Stimulated activated CD4-positive, alpha-beta T cell treated with anti-CD3 and anti-CD28 coated beads, Interleukin-12 subunit alpha, Interleukin-12 subunit beta, amount 100 ng/mL, for 4 hours (primary cell): ENCODE measurements around the gene MYNN.
A peak's percentile ranks its signal among the peaks of the same experiment; 100 is the strongest.
"Not testable (repeated sequence)": the region's sequence is repeated elsewhere in the genome, so short reads cannot be mapped to it uniquely, and the experiment has no call there.

ENCODE experiments used
- DNase-seq: peaks from one replicate; pipeline ENCODE4 v3.0.0-alpha.2; 2020

MYNN gene

GRCh38 chr3:169772897-169773816 lies at the start of gene MYNN:
Gene MYNN (plus strand): TSS chr3:169773396. CDS start chr3:169774296, 900 bp downstream.
- peak; percentile 90 for DNase-seq

- not testable (repeated sequence) for DNase-seq
Measured at GRCh38 chr3:169731857-169732256, 41.3 kb upstream of the MYNN start.

- no peak for DNase-seq
Measured at GRCh38 chr3:169739067-169739466, 34.1 kb upstream of the MYNN start.

- no peak for DNase-seq
Measured at GRCh38 chr3:169744366-169745054, 28.7 kb upstream of the MYNN start.

- no peak for DNase-seq
Measured at GRCh38 chr3:169746924-169747323, 26.3 kb upstream of the MYNN start.

- DNase-seq, result no peak
Measured at GRCh38 chr3:169748670-169749069, 24.5 kb upstream of the MYNN start.

GRCh38 chr3:169750665-169751064 lies 22.5 kb upstream of the MYNN start:
- DNase-seq, result no peak

GRCh38 chr3:169751875-169752274 lies 21.3 kb upstream of the MYNN start:
- DNase-seq, result no peak

- DNase-seq, result no peak
Measured at GRCh38 chr3:169754711-169755110, 18.5 kb upstream of the MYNN start.

- DNase-seq, result no peak
Measured at GRCh38 chr3:169755488-169755887, 17.7 kb upstream of the MYNN start.

GRCh38 chr3:169758359-169758994 lies 14.7 kb upstream of the MYNN start:
- no peak for DNase-seq

- DNase-seq, result no peak
Measured at GRCh38 chr3:169759256-169759655, 13.9 kb upstream of the MYNN start.

GRCh38 chr3:169760479-169760878 lies 12.7 kb upstream of the MYNN start:
- DNase-seq, result no peak

- peak; percentile 59 for DNase-seq
Measured at GRCh38 chr3:169764312-169764881, 8.8 kb upstream of the MYNN start.

- peak; percentile 87 for DNase-seq
Measured at GRCh38 chr3:169764882-169765612, 8.1 kb upstream of the MYNN start, which contains the start of gene TERC. Gene TERC (minus strand): TSS chr3:169765060.

- DNase-seq, result peak; percentile 58
Measured at GRCh38 chr3:169769287-169770181, 3.7 kb upstream of the MYNN start, which contains the start of gene ACTRT3. Gene ACTRT3 (minus strand): TSS chr3:169769561. CDS start chr3:169769520, 41 bp downstream.

GRCh38 chr3:169771497-169772304 lies 1.5 kb upstream of the MYNN start:
- peak; percentile 52 for DNase-seq

- DNase-seq, result peak; percentile 62
Measured at GRCh38 chr3:169772305-169772896, 795 bp upstream of the MYNN start.

GRCh38 chr3:169774186-169774585 lies 990 bp downstream of the MYNN start:
- DNase-seq, result no peak

GRCh38 chr3:169777822-169778221 lies 4.6 kb downstream of the MYNN start:
- DNase-seq, result no peak
